Keratinocyte (primary cell): Measurements from ENCODE around the gene SSH2. TPM values are rescaled to one million over a fixed set of nuclear protein-coding genes. Genes with fewer than 3 reads are reported as not detected.

Experiments used
- DNase-seq: peaks from one replicate; pipeline ENCODE4 v3.0.0-alpha.2; 2011; ENCODE audit warnings: low read depth, missing footprints, low spot score
- FAIRE-seq: peaks from 2 replicates; lab custom pipeline; 2011; peaks lifted over from hg19 to GRCh38; lab: Jason Lieb, UNC
- H2AFZ ChIP-seq: 2 replicates; pipeline ENCODE4 v1.6.0; 2012; ENCODE audit warnings: low read length, control low read depth, inconsistent platforms; ENCODE audit not compliant: control insufficient read depth
- H3K27ac ChIP-seq: 2 replicates; pipeline ENCODE4 v1.5.1; 2011; ENCODE audit warnings: low read length; ENCODE audit not compliant: control insufficient read depth, insufficient read depth
- H3K27me3 ChIP-seq: 3 replicates; pipeline ENCODE4 v1.6.0; 2011; ENCODE audit warnings: low read length; ENCODE audit not compliant: control insufficient read depth, insufficient read depth; ENCODE audit errors: extremely low read depth
- H3K36me3 ChIP-seq, 2 experiments: 2 replicates in 1 of 2; 3 replicates in 1 of 2; pipeline ENCODE4 v1.5.1; 2011; ENCODE audit warnings: low read length in 2 of 2, mild to moderate bottlenecking in 1 of 2; ENCODE audit not compliant: control insufficient read depth in 2 of 2, insufficient read depth in 2 of 2; ENCODE audit errors: extremely low read depth in 1 of 2
- H3K4me1 ChIP-seq: 3 replicates; pipeline ENCODE4 v1.5.1; 2011; ENCODE audit warnings: low read length; ENCODE audit not compliant: control insufficient read depth, insufficient read depth; ENCODE audit errors: extremely low read depth
- H3K4me2 ChIP-seq: 3 replicates; pipeline ENCODE4 v1.6.0; 2011; ENCODE audit warnings: low read depth, low read length; ENCODE audit not compliant: control insufficient read depth, insufficient read depth; ENCODE audit errors: extremely low read depth
- H3K4me3 ChIP-seq, 3 experiments: fragments of 200-600 bp in 1 of 3; sonication (generic) in 1 of 3; 2 replicates in 2 of 3; 3 replicates in 1 of 3; pipeline ENCODE4 v1.5.1; 2011 to 2016; ENCODE audit warnings: low read length in 3 of 3, mild to moderate bottlenecking in 3 of 3, control low read depth in 2 of 3, inconsistent platforms in 1 of 3, low read depth in 1 of 3, mixed read lengths in 1 of 3, mixed run types in 1 of 3, moderate library complexity in 1 of 3; ENCODE audit not compliant: control insufficient read depth in 2 of 3, insufficient read depth in 2 of 3; ENCODE audit errors: extremely low read depth in 1 of 3
- H3K79me2 ChIP-seq: 2 replicates; pipeline ENCODE4 v1.6.0; 2012; ENCODE audit warnings: low read length; ENCODE audit not compliant: control insufficient read depth, insufficient read depth
- H3K9ac ChIP-seq: 3 replicates; pipeline ENCODE4 v1.6.0; 2011; ENCODE audit warnings: low read length; ENCODE audit not compliant: control insufficient read depth, insufficient read depth; ENCODE audit errors: extremely low read depth
- H3K9me1 ChIP-seq: 3 replicates; pipeline ENCODE4 v1.6.0; 2011; ENCODE audit warnings: low read length; ENCODE audit not compliant: control insufficient read depth, insufficient read depth; ENCODE audit errors: extremely low read depth
- H3K9me3 ChIP-seq: 2 replicates; pipeline ENCODE4 v1.5.1; 2012; ENCODE audit warnings: low read depth, low read length; ENCODE audit not compliant: control insufficient read depth
- H4K20me1 ChIP-seq: 3 replicates; pipeline ENCODE4 v1.6.0; 2011; ENCODE audit warnings: low read length; ENCODE audit not compliant: control insufficient read depth, insufficient read depth; ENCODE audit errors: extremely low read depth
- EZH2 ChIP-seq: IDR thresholded peaks from one replicate; pipeline ENCODE4 v1.6.1; 2012; ENCODE audit warnings: inconsistent platforms, mild to moderate bottlenecking, low read length, moderate library complexity
- dilution Hi-C: fragments of 300-500 bp; cut with MboI; formaldehyde crosslinking; loops from one replicate; pipeline ENCODE4 v1.7.0; 2020; ENCODE audit warnings: low sequenced_read_pairs; ENCODE audit not compliant: extremely low pct_ligation_motif_present
- polyA plus RNA-seq, 5 experiments: library from polyadenylated mRNA; depleted of rRNA in 3 of 5; stranded (reverse) in 3 of 5; stranded (forward) in 1 of 5; unstranded in 1 of 5; fragments of >200 nt; gene quantifications; 1 replicate in 1 of 5; 2 replicates in 3 of 5; 3 replicates in 1 of 5; pipeline versions ENCODE4 v1.2.1 to v1.2.3, GENCODE V29; 2011 to 2012; ENCODE audit warnings: missing spikeins in 2 of 5, low read depth in 1 of 5, low replicate concordance in 1 of 5
- TF ChIP-seq, protein P1 (sequence below), 3 experiments: IDR thresholded peaks in 1 of 3; conservative IDR thresholded peaks in 1 of 3; optimal IDR thresholded peaks in 1 of 3; 2 replicates in 2 of 3; 3 replicates in 1 of 3; pipeline versions ENCODE3 to v1.5.1; 2011; ENCODE audit warnings: low read length in 3 of 3, mild to moderate bottlenecking in 3 of 3, moderate library complexity in 2 of 3, control low read depth in 1 of 3, inconsistent platforms in 1 of 3; ENCODE audit not compliant: insufficient read depth in 2 of 3; ENCODE audit errors: extremely low read depth in 1 of 3

Gene SSH2
- polyA plus RNA-seq, 1 donor (not counting 4 experiments of a cell fraction or from before 2014, with no cell fraction given) = 13.9 TPM

DNA sequence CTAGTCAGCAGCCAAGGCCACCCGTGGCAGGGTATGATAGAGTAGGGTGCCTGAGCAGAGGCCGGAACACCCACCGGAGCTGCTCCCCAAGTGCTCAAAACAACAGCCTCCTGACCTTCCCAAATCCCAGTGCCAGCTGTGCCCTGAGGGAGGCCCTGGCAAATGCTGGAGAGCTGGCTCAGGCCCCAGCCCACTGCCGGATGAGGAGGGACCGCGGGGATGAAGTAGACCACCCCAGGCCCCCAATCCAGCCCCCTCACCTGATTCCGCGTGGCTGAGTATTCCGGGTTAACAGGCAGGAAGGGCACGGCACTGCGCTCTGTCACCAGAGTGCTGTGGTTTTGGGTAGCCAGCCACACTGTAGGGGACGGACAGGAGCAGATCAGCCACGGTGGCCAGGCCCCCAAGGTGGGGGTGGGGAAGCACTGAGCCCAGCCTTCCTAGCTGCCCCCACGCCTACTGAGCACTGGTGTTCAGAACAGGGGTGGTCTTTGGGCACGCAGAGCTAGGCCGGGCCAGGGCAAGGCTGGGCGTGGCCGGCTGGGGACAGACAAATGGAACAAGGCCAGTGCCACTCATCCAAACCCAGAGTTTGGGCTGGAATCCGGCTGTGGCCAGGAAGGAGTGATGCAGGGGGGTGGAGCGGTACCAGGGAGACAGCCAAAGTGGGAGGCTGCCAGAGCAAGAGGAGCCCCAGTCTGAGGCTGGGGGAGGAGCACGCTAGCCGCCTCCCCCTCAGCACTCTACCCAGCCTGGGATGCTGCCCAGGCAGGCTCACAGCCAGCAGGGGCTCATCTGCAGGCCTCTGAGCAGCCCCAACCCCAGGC, 352.4 kb downstream of the SSH2 start:
- no peak overlapping the region for H3K4me2 ChIP-seq
- no peak overlapping the region for H2AFZ ChIP-seq
- DNase-seq = no peak
- peaks cover 20% of the 10 kb centered on the region for H3K4me1 ChIP-seq
- no peak overlapping the region for H3K4me3 ChIP-seq
- dilution Hi-C loops = no loop called here
- H3K9me1 ChIP-seq = peaks cover 4% of the 10 kb centered on the region
- peaks cover 42 to 56% of the 10 kb centered on the region in 2 experiments for H3K36me3 ChIP-seq
- H3K27me3 ChIP-seq = no peaks in the 10 kb centered on the region
- no peak for FAIRE-seq
- H3K9ac ChIP-seq = no peak overlapping the region
- H4K20me1 ChIP-seq = peaks cover 9% of the 10 kb centered on the region
- H3K9me3 ChIP-seq = no peaks in the 10 kb centered on the region
- no peak for TF ChIP-seq EZH2
- TF ChIP-seq, protein P1, sequence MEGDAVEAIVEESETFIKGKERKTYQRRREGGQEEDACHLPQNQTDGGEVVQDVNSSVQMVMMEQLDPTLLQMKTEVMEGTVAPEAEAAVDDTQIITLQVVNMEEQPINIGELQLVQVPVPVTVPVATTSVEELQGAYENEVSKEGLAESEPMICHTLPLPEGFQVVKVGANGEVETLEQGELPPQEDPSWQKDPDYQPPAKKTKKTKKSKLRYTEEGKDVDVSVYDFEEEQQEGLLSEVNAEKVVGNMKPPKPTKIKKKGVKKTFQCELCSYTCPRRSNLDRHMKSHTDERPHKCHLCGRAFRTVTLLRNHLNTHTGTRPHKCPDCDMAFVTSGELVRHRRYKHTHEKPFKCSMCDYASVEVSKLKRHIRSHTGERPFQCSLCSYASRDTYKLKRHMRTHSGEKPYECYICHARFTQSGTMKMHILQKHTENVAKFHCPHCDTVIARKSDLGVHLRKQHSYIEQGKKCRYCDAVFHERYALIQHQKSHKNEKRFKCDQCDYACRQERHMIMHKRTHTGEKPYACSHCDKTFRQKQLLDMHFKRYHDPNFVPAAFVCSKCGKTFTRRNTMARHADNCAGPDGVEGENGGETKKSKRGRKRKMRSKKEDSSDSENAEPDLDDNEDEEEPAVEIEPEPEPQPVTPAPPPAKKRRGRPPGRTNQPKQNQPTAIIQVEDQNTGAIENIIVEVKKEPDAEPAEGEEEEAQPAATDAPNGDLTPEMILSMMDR (optimal IDR thresholded peaks at IDR 0.05 in 1 of 3, IDR thresholded peaks at IDR 0.05 in 1 of 3, conservative IDR thresholded peaks at IDR 0.05 in 1 of 3; ENCODE audit: extremely low read depth in 1 of 3, insufficient read depth in 2 of 3, low read length in 3 of 3) = no peak
- H3K27ac ChIP-seq = no peak overlapping the region
- peaks cover 10% of the 10 kb centered on the region for H3K79me2 ChIP-seq

DNA sequence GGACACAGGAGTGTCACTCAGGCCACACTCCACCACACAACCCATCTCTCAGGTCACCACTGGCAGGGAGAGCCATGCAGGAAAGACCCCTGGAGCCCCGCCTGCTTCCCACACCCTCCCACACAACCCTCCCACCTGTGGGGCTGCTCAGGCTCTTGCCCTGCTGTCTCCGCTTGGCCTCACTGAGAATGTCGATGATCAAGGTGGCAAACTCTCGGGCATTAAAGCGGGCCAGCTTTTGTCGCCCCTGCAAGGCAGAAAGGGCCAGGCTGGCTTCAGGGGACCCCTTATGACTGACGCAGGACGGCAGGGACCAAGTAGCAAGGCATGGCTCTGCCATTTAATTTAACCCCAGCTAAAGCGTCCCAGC, 353.0 kb downstream of the SSH2 start:
- Histone ChIP-seq H3K4me1 (peaks cover 14% of the 10 kb centered on the region), H3K36me3 (peaks cover 36 to 52% of the 10 kb centered on the region in 2 experiments), H2AFZ (no peak overlapping the region), H3K27ac (no peak overlapping the region), H3K4me2 (no peak overlapping the region), H3K4me3 (no peak overlapping the region), H3K9me1 (no peaks in the 10 kb centered on the region), H3K27me3 (no peaks in the 10 kb centered on the region), H3K9me3 (no peaks in the 10 kb centered on the region), H3K79me2 (peaks cover 5% of the 10 kb centered on the region), H4K20me1 (peaks cover 9% of the 10 kb centered on the region), H3K9ac (no peak overlapping the region)
- FAIRE-seq (no peak), DNase-seq (no peak)
- TF ChIP-seq, protein P1 (optimal IDR thresholded peaks at IDR 0.05 in 1 of 3, IDR thresholded peaks at IDR 0.05 in 1 of 3, conservative IDR thresholded peaks at IDR 0.05 in 1 of 3; ENCODE audit: extremely low read depth in 1 of 3, insufficient read depth in 2 of 3, low read length in 3 of 3) = no peak
- TF ChIP-seq EZH2 = no peak
- dilution Hi-C loops = no loop called here
